Left ventricle myocardium inferior (tissue), 1 donor: ENCODE results near the gene PBOV1. TPM values are rescaled to one million over a fixed set of nuclear protein-coding genes. Genes with fewer than 3 reads are reported as not detected.

Source experiments
- DNase-seq: peaks from one replicate; pipeline ENCODE4 v3.0.0-alpha.2; 2020
- H3K27ac ChIP-seq: fragments of 200-600 bp; replicated peaks from 2 replicates; pipeline ENCODE4 v1.8.0; 2021
- H3K27me3 ChIP-seq: fragments of 200-600 bp; 2 replicates; pipeline ENCODE4 v1.8.0; 2021; ENCODE audit warnings: low read depth
- H3K36me3 ChIP-seq: fragments of 200-600 bp; 2 replicates; pipeline ENCODE4 v1.8.0; 2021
- H3K4me1 ChIP-seq: fragments of 200-600 bp; 2 replicates; pipeline ENCODE4 v1.8.0; 2021
- H3K4me3 ChIP-seq: fragments of 200-600 bp; 2 replicates; pipeline ENCODE4 v1.8.0; 2021; ENCODE audit warnings: mild to moderate bottlenecking, moderate library complexity
- H3K9me3 ChIP-seq: fragments of 200-600 bp; replicated peaks from 2 replicates; pipeline ENCODE4 v1.8.0; 2021
- intact Hi-C: fragments of 100-400 bp; cut with micrococcal nuclease; formaldehyde crosslinking; loops from one replicate; pipeline ENCODE4 v1.11.0; 2022
- total RNA-seq: library from RNA; stranded (reverse); fragmentation: NEBNext Ultra II Directional; extraction: Animal tissue kit (Norgen Biotek cat#: 25700); gene quantifications from one replicate; pipeline ENCODE4 v1.2.1, GENCODE V29; 2021
- TF ChIP-seq, protein P1 (sequence below): fragments of 200-600 bp; IDR thresholded peaks from 2 replicates; pipeline ENCODE4 v1.8.0; 2021; ENCODE audit warnings: antibody characterized with exemption, mild to moderate bottlenecking, borderline replicate concordance
- donor health status: DM: no; HTN: yes; CAD: no; lungs with severe emphysema.

The PBOV1 gene
- total RNA-seq, 1 donor from 2014 or later = not detected

DNA sequence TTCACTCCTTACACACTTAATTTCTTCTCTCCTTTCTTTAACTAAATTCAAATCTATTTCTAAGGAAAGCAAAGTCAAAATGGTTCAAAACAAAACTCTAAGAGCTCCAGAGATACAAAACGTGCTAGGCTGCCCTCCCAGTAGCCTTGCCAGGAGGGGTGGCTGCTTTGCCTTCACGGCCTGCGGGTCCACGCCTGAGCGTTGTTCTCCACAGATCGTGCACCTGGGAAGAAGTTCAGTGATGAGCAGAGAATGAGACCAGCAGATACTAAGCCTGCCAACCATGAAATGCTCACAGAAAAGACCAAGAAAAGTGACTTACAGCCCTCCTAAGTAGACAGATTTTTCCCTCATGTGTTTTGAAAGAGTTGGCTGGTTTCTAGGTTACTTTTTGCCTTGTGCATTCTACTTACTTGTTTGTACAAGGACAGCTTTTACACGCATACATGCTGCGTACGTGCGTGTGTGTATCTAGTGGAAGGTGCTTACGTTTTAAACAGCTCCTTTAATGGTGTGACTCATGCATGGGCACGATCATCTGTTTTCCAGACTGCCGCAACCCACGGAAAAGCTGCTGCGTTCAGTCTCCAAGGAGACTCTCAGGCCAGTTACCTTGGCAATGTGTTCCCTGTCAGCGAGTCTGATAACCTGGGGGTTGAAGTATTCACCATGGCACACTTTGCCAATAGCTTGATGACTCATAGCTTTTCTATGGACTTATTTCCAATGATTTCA, 32.4 kb upstream of the PBOV1 start:
- peak overlapping the region; percentile 6 for H3K4me3 ChIP-seq
- TF ChIP-seq, protein P1, sequence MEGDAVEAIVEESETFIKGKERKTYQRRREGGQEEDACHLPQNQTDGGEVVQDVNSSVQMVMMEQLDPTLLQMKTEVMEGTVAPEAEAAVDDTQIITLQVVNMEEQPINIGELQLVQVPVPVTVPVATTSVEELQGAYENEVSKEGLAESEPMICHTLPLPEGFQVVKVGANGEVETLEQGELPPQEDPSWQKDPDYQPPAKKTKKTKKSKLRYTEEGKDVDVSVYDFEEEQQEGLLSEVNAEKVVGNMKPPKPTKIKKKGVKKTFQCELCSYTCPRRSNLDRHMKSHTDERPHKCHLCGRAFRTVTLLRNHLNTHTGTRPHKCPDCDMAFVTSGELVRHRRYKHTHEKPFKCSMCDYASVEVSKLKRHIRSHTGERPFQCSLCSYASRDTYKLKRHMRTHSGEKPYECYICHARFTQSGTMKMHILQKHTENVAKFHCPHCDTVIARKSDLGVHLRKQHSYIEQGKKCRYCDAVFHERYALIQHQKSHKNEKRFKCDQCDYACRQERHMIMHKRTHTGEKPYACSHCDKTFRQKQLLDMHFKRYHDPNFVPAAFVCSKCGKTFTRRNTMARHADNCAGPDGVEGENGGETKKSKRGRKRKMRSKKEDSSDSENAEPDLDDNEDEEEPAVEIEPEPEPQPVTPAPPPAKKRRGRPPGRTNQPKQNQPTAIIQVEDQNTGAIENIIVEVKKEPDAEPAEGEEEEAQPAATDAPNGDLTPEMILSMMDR = no peak
- no peaks in the 10 kb centered on the region for H3K36me3 ChIP-seq
- H3K27me3 ChIP-seq = no peaks in the 10 kb centered on the region
- DNase-seq = peak; percentile 17
- H3K4me1 ChIP-seq = no peaks in the 10 kb centered on the region
- H3K27ac ChIP-seq = no peak overlapping the region
- intact Hi-C loops = loop anchor here (10.0 kb wide), 1 partner anchor 916 kb away; no protein-coding TSS in a partner anchor
- no peaks in the 10 kb centered on the region for H3K9me3 ChIP-seq

DNA sequence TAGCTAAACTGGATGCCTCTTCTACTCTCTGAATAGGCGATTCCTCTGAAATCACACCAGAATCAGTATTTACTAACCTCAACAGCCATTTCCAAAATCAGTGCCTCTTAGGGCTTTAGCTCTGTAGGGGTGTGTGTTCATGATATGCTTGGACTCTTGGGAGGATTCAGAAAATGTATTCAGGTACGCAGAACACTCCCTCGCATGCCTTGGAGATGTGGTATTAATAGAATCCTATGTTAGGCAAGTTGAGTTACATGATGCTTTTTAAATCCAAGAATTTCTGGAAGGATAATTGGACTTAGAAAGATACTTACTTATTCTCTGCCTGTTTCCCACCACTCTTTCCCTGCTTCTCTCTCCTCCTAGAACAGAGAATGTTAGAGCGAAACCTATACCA, 31.8 kb upstream of the PBOV1 start:
- Histone ChIP-seq H3K4me1 (no peaks in the 10 kb centered on the region), H3K4me3 (no peak overlapping the region), H3K9me3 (no peaks in the 10 kb centered on the region), H3K36me3 (no peaks in the 10 kb centered on the region), H3K27ac (no peak overlapping the region), H3K27me3 (no peaks in the 10 kb centered on the region)
- TF ChIP-seq, protein P1 = no peak
- intact Hi-C loops = loop anchor here (10.0 kb wide), 1 partner anchor 915 kb away; no protein-coding TSS in a partner anchor
- DNase-seq = no peak

DNA sequence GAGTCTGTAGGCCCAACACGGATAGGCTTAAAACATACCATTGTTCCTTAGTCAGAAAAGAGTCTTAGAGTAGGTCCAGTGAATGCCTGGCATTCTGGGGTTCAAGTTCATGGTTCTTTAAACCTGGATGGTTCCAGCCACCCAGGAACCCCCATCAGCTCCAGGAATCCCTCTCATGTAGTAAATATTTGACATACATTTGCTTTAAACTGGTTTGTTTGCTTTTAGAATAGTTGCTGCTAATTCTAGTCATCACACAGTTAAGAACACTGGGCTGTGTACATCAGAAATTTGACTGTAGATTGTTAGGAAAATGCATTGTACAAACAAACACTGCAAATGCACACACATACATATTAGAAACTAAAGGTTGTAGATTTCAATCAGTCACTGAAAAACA, 30.6 kb upstream of the PBOV1 start:
- H3K4me1 ChIP-seq = no peaks in the 10 kb centered on the region
- TF ChIP-seq, protein P1 = no peak
- no peak overlapping the region for H3K4me3 ChIP-seq
- intact Hi-C loops = no loop called here
- DNase-seq = no peak
- H3K27me3 ChIP-seq = no peaks in the 10 kb centered on the region
- no peaks in the 10 kb centered on the region for H3K36me3 ChIP-seq
- H3K27ac ChIP-seq = no peak overlapping the region
- H3K9me3 ChIP-seq = no peaks in the 10 kb centered on the region

DNA sequence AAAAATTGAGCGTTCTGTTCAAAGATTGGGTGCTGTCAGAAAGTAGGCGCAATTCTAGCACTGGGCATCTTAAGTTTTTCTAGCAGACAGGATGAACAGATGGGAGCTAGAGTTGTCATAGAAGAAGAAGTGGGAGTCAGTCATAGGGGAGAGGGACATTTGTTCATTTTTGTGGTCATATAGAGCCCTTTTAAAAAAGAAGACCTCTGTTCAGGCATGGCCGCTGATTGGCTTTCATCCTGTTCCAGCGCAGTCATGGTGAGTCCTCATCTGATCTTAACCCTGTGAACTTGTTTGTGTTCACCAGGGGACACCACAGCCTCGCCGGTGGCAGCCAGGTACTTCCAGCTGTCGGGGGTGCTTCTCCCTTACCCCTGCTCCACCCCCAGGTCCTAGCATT, 29.7 kb upstream of the PBOV1 start:
- H3K36me3 ChIP-seq = no peaks in the 10 kb centered on the region
- TF ChIP-seq, protein P1 = no peak

DNA sequence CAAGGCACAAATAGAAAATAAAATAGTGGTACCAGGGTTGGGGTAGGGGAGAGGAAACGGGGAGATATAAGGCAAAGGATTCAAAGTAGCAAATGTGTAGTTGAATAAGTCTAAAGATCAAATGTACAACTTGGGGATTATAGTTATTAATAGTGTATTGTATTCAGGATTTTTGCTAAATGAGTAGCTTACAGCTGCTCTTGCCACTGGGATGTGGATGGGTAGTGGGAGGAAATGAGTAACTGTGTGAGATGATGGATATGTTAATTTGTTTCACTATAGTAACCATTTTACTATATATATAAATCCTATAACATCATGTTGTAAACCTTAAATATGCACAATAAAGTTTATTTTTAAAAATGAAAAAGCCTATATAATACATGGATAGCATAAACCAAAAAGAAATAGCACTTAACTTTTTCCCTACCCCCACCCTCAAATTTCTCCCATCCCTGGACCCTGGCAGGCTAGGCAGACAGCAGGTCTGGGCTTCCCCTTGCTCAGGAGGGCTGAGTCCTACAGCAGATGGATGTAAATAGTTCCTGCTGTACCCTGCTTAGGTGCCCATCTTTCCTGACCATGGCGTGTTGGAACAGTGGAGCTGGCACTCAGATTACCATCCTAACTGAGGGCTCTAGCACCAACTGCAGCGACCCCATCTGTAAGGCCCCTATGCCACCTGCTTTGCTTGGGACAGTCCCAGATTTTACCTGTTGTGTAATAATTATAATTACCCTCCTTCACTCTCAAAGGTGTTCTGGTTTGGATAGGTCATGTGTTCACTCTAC, 28.6 kb upstream of the PBOV1 start:
- no peaks in the 10 kb centered on the region for H3K27me3 ChIP-seq
- H3K4me1 ChIP-seq = no peaks in the 10 kb centered on the region
- H3K27ac ChIP-seq = no peak overlapping the region
- DNase-seq = no peak
- no peak overlapping the region for H3K4me3 ChIP-seq
- H3K9me3 ChIP-seq = no peaks in the 10 kb centered on the region
- TF ChIP-seq, protein P1 = no peak
- intact Hi-C loops = no loop called here
- no peaks in the 10 kb centered on the region for H3K36me3 ChIP-seq

More for the DNA sequence above, 29.7 kb upstream of the PBOV1 start:
- Histone ChIP-seq H3K27me3 (no peaks in the 10 kb centered on the region), H3K4me3 (no peak overlapping the region), H3K27ac (no peak overlapping the region), H3K9me3 (no peaks in the 10 kb centered on the region), H3K4me1 (no peaks in the 10 kb centered on the region)
- intact Hi-C loops = no loop called here
- no peak for DNase-seq
